ENCODE data around the gene UBE2V1.

Gene UBE2V1

GRCh38 chr20:50099113-50099512, 13.8 kb downstream of the UBE2V1 start:
- H3K4me1 ChIP-seq (ENCODE audit: insufficient read depth, insufficient read length): no peaks in the 10 kb centered on the region
- TF ChIP-seq YY1 (IDR thresholded peaks at IDR 0.05; ENCODE audit: insufficient read depth, insufficient read length) (no peak), SUZ12 (IDR thresholded peaks at IDR 0.05; ENCODE audit: extremely low read depth, insufficient read depth, insufficient read length) (no peak), ZNF274 (IDR thresholded peaks at IDR 0.05; ENCODE audit: low read depth, low read length) (no peak)
- peaks cover 60% of the 10 kb centered on the region for H3K36me3 ChIP-seq (ENCODE audit: insufficient read depth, insufficient read length, low read length)
- no peak overlapping the region for H3K9ac ChIP-seq (ENCODE audit: insufficient read length, low read depth)
- no peak overlapping the region for H3K4me3 ChIP-seq (ENCODE audit: insufficient read length, low read depth)
- DNase-seq (ENCODE audit: low read depth, low spot score): no peak
- H3K27me3 ChIP-seq (ENCODE audit: insufficient read depth, insufficient read length): no peaks in the 10 kb centered on the region
- H3K9me3 ChIP-seq (ENCODE audit: insufficient read depth, low read length): no peaks in the 10 kb centered on the region

- Histone ChIP-seq H3K9ac (ENCODE audit: insufficient read length, low read depth) (no peak overlapping the region), H3K4me3 (ENCODE audit: insufficient read length, low read depth) (no peak overlapping the region), H3K4me1 (ENCODE audit: insufficient read depth, insufficient read length) (no peaks in the 10 kb centered on the region), H3K36me3 (ENCODE audit: insufficient read depth, insufficient read length, low read length) (peaks cover 65% of the 10 kb centered on the region), H3K27me3 (ENCODE audit: insufficient read depth, insufficient read length) (no peaks in the 10 kb centered on the region), H3K9me3 (ENCODE audit: insufficient read depth, low read length) (no peaks in the 10 kb centered on the region)
- no peak for DNase-seq (ENCODE audit: low read depth, low spot score)
- TF ChIP-seq SUZ12 (IDR thresholded peaks at IDR 0.05; ENCODE audit: extremely low read depth, insufficient read depth, insufficient read length): no peak
- no peak for TF ChIP-seq YY1 (IDR thresholded peaks at IDR 0.05; ENCODE audit: insufficient read depth, insufficient read length)
- no peak for TF ChIP-seq ZNF274 (IDR thresholded peaks at IDR 0.05; ENCODE audit: low read depth, low read length)
Measured at GRCh38 chr20:50098259-50098658, 14.7 kb downstream of the UBE2V1 start.

- peaks cover 69% of the 10 kb centered on the region for H3K36me3 ChIP-seq (ENCODE audit: insufficient read depth, insufficient read length, low read length)
- H3K9ac ChIP-seq (ENCODE audit: insufficient read length, low read depth): no peak overlapping the region
- no peaks in the 10 kb centered on the region for H3K27me3 ChIP-seq (ENCODE audit: insufficient read depth, insufficient read length)
- H3K4me3 ChIP-seq (ENCODE audit: insufficient read length, low read depth): no peak overlapping the region
- no peak for DNase-seq (ENCODE audit: low read depth, low spot score)
- no peaks in the 10 kb centered on the region for H3K4me1 ChIP-seq (ENCODE audit: insufficient read depth, insufficient read length)
- no peaks in the 10 kb centered on the region for H3K9me3 ChIP-seq (ENCODE audit: insufficient read depth, low read length)
- TF ChIP-seq SUZ12 (IDR thresholded peaks at IDR 0.05; ENCODE audit: extremely low read depth, insufficient read depth, insufficient read length): no peak
- no peak for TF ChIP-seq ZNF274 (IDR thresholded peaks at IDR 0.05; ENCODE audit: low read depth, low read length)
- no peak for TF ChIP-seq YY1 (IDR thresholded peaks at IDR 0.05; ENCODE audit: insufficient read depth, insufficient read length)
Measured at GRCh38 chr20:50097843-50098242, 15.1 kb downstream of the UBE2V1 start.

- Histone ChIP-seq H3K36me3 (ENCODE audit: insufficient read depth, insufficient read length, low read length) (peaks cover 64% of the 10 kb centered on the region), H3K4me3 (ENCODE audit: insufficient read length, low read depth) (no peak overlapping the region)
Measured at GRCh38 chr20:50096237-50096636, 16.7 kb downstream of the UBE2V1 start.

GRCh38 chr20:50095476-50096078, 17.4 kb downstream of the UBE2V1 start:
- peaks cover 64% of the 10 kb centered on the region for H3K36me3 ChIP-seq (ENCODE audit: insufficient read depth, insufficient read length, low read length)
- TF ChIP-seq YY1 (IDR thresholded peaks at IDR 0.05; ENCODE audit: insufficient read depth, insufficient read length) (no peak), ZNF274 (IDR thresholded peaks at IDR 0.05; ENCODE audit: low read depth, low read length) (no peak), SUZ12 (IDR thresholded peaks at IDR 0.05; ENCODE audit: extremely low read depth, insufficient read depth, insufficient read length) (no peak)
- H3K27me3 ChIP-seq (ENCODE audit: insufficient read depth, insufficient read length): no peaks in the 10 kb centered on the region
- H3K4me1 ChIP-seq (ENCODE audit: insufficient read depth, insufficient read length): no peaks in the 10 kb centered on the region
- no peak overlapping the region for H3K9ac ChIP-seq (ENCODE audit: insufficient read length, low read depth)
- no peak for DNase-seq (ENCODE audit: low read depth, low spot score)
- no peak overlapping the region for H3K4me3 ChIP-seq (ENCODE audit: insufficient read length, low read depth)
- no peaks in the 10 kb centered on the region for H3K9me3 ChIP-seq (ENCODE audit: insufficient read depth, low read length)

More at GRCh38 chr20:50096237-50096636, 16.7 kb downstream of the UBE2V1 start:
- H3K9ac ChIP-seq (ENCODE audit: insufficient read length, low read depth): no peak overlapping the region
- no peak for TF ChIP-seq ZNF274 (IDR thresholded peaks at IDR 0.05; ENCODE audit: low read depth, low read length)
- TF ChIP-seq YY1 (IDR thresholded peaks at IDR 0.05; ENCODE audit: insufficient read depth, insufficient read length): no peak
- H3K27me3 ChIP-seq (ENCODE audit: insufficient read depth, insufficient read length): no peaks in the 10 kb centered on the region
- DNase-seq (ENCODE audit: low read depth, low spot score): no peak
- no peaks in the 10 kb centered on the region for H3K9me3 ChIP-seq (ENCODE audit: insufficient read depth, low read length)
- H3K4me1 ChIP-seq (ENCODE audit: insufficient read depth, insufficient read length): no peaks in the 10 kb centered on the region

- Histone ChIP-seq H3K4me3 (ENCODE audit: insufficient read length, low read depth) (no peak overlapping the region), H3K36me3 (ENCODE audit: insufficient read depth, insufficient read length, low read length) (peaks cover 72% of the 10 kb centered on the region), H3K27me3 (ENCODE audit: insufficient read depth, insufficient read length) (no peaks in the 10 kb centered on the region), H3K9ac (ENCODE audit: insufficient read length, low read depth) (no peak overlapping the region), H3K9me3 (ENCODE audit: insufficient read depth, low read length) (no peaks in the 10 kb centered on the region), H3K4me1 (ENCODE audit: insufficient read depth, insufficient read length) (no peaks in the 10 kb centered on the region)
- no peak for DNase-seq (ENCODE audit: low read depth, low spot score)
- TF ChIP-seq ZNF274 (IDR thresholded peaks at IDR 0.05; ENCODE audit: low read depth, low read length): no peak
Measured at GRCh38 chr20:50094522-50094921, 18.4 kb downstream of the UBE2V1 start.

GRCh38 chr20:50093240-50093639, 19.7 kb downstream of the UBE2V1 start:
- Histone ChIP-seq H3K4me3 (ENCODE audit: insufficient read length, low read depth) (no peak overlapping the region), H3K4me1 (ENCODE audit: insufficient read depth, insufficient read length) (no peaks in the 10 kb centered on the region), H3K9me3 (ENCODE audit: insufficient read depth, low read length) (no peaks in the 10 kb centered on the region), H3K36me3 (ENCODE audit: insufficient read depth, insufficient read length, low read length) (peaks cover 72% of the 10 kb centered on the region), H3K9ac (ENCODE audit: insufficient read length, low read depth) (no peak overlapping the region), H3K27me3 (ENCODE audit: insufficient read depth, insufficient read length) (no peaks in the 10 kb centered on the region)
- no peak for DNase-seq (ENCODE audit: low read depth, low spot score)
- TF ChIP-seq SUZ12 (IDR thresholded peaks at IDR 0.05; ENCODE audit: extremely low read depth, insufficient read depth, insufficient read length) (no peak), ZNF274 (IDR thresholded peaks at IDR 0.05; ENCODE audit: low read depth, low read length) (no peak), YY1 (IDR thresholded peaks at IDR 0.05; ENCODE audit: insufficient read depth, insufficient read length) (no peak)

All from NT2/D1 (cell line).